Measurements from ENCODE around the gene SMIM24. TPM values are rescaled to one million over a fixed set of nuclear protein-coding genes. Genes with fewer than 3 reads are reported as not detected.
"Not testable (repeated sequence)": the region's sequence is repeated elsewhere in the genome, so short reads cannot be mapped to it uniquely, and the experiment has no call there.

SMIM24 gene
- total RNA-seq, 1 experiment from 2014 or later, result 0.36 TPM

DNA sequence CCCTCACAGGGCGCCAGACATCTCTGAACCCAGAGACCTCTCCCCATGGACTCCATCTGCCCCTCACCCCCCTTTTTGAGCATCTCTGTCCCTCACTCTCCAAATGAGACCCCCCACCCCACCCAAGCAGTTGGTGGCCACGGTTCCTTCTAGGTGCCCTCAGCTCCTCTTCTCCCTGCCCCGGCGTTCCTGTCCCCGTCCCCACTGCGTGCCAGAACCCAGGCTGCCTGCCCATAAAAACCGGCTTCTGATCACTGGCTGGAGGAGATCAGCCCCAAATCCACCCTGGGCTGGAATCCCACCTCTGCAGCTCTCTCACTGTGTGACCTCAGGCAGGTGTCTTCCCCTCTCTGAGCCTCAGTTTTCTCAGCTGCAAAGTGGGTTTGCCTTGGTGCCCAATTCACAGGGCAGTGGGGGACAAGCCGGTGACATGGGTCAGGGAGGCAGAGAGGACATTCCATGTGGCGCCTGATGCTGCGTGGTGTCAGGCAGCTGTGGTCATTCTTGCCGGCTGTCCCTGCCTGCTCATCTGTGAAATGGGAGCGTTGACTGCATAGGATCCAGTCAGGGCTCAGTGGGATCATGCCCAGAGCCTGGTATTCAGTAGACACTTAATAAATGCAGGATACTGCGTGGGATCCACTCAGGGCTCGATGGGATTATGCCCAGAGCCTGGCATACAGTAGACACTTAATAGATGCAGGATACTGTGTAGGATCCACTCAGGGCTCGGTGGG, 25.5 kb downstream of the SMIM24 start:
- H3K27me3 ChIP-seq (ENCODE audit: low read length), result no peaks in the 10 kb centered on the region
- no peaks in the 10 kb centered on the region for H3F3A ChIP-seq (ENCODE audit: low read length, unreplicated experiment)
- H3K36me3 ChIP-seq (ENCODE audit: low read depth, low read length), result peaks cover 5% of the 10 kb centered on the region; the same call in 1 of the 2 replicates
- H2AFZ ChIP-seq (ENCODE audit: low read length), result no peak overlapping the region
- peaks cover 9% of the 10 kb centered on the region for H3K4me1 ChIP-seq (ENCODE audit: insufficient read depth, low read length)
- H3K9ac ChIP-seq (ENCODE audit: low read length), result no peak overlapping the region
- TF ChIP-seq, protein P1, sequence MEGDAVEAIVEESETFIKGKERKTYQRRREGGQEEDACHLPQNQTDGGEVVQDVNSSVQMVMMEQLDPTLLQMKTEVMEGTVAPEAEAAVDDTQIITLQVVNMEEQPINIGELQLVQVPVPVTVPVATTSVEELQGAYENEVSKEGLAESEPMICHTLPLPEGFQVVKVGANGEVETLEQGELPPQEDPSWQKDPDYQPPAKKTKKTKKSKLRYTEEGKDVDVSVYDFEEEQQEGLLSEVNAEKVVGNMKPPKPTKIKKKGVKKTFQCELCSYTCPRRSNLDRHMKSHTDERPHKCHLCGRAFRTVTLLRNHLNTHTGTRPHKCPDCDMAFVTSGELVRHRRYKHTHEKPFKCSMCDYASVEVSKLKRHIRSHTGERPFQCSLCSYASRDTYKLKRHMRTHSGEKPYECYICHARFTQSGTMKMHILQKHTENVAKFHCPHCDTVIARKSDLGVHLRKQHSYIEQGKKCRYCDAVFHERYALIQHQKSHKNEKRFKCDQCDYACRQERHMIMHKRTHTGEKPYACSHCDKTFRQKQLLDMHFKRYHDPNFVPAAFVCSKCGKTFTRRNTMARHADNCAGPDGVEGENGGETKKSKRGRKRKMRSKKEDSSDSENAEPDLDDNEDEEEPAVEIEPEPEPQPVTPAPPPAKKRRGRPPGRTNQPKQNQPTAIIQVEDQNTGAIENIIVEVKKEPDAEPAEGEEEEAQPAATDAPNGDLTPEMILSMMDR (conservative IDR thresholded peaks at IDR 0.05; ENCODE audit: low read depth, low read length), result no peak
- no peak for TF ChIP-seq EZH2phosphoT487 (IDR thresholded peaks at IDR 0.05; ENCODE audit: borderline replicate concordance, low read length)
- no peak for TF ChIP-seq EZH2 (IDR thresholded peaks at IDR 0.05; ENCODE audit: low read length, unreplicated experiment)
- no peaks in the 10 kb centered on the region for H3K79me2 ChIP-seq (ENCODE audit: low read length)
- no TSS peak for BruUV-seq (replicated peaks)
- ChIA-PET POLR2A (ENCODE audit: unreplicated experiment) (no interaction called here), CTCF (no interaction called here)
- ATAC-seq, result no peak
- intact Hi-C loops (cut with micrococcal nuclease), result no loop called here
- no peak overlapping the region for H3K4me2 ChIP-seq (ENCODE audit: low read length)
- no peak for DNase-seq
- H4K20me1 ChIP-seq (ENCODE audit: low read length), result no peaks in the 10 kb centered on the region
- H3K27ac ChIP-seq (ENCODE audit: low read length), result no peak overlapping the region
- H3K9me2 ChIP-seq (replicated peaks; ENCODE audit: low read length), result no peaks in the 10 kb centered on the region
- H3K4me3 ChIP-seq (ENCODE audit: low read length), result no peak overlapping the region
- no peaks in the 10 kb centered on the region for H3K9me3 ChIP-seq (ENCODE audit: low read length)

DNA sequence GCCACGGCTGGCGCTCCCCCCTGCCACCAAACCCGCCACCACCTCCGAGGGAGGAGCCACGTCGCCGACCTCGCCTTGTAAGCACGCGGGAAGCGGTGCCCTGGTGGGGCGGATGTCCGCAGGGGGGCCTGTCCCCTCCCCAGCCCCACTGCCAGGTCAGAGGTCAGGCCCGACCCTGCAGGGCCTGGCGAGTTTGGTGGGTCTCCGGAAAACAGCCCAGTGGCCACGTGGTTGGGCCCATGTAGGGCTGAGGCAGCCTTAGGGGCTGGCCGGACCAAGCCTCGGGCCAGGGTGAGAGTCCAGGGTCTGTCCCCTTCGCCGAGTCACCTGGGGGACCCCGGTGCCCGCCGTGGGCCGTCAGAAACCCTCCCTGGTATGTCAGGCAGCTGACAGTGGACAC, 26.5 kb downstream of the SMIM24 start:
- peaks cover 9% of the 10 kb centered on the region for H3K4me1 ChIP-seq (ENCODE audit: insufficient read depth, low read length)
- H3K9me3 ChIP-seq (ENCODE audit: low read length), result no peaks in the 10 kb centered on the region
- H2AFZ ChIP-seq (ENCODE audit: low read length), result no peak overlapping the region
- no peak overlapping the region for H3K9ac ChIP-seq (ENCODE audit: low read length)
- ChIA-PET POLR2A (ENCODE audit: unreplicated experiment) (no interaction called here), CTCF (no interaction called here)
- DNase-seq, result no peak
- intact Hi-C loops (cut with micrococcal nuclease), result no loop called here
- no peak overlapping the region for H3K4me3 ChIP-seq (ENCODE audit: low read length)
- no peaks in the 10 kb centered on the region for H3K27me3 ChIP-seq (ENCODE audit: low read length)
- no peak for TF ChIP-seq EZH2phosphoT487 (IDR thresholded peaks at IDR 0.05; ENCODE audit: borderline replicate concordance, low read length)
- no peak for TF ChIP-seq EZH2 (IDR thresholded peaks at IDR 0.05; ENCODE audit: low read length, unreplicated experiment)
- TF ChIP-seq, protein P1 (conservative IDR thresholded peaks at IDR 0.05; ENCODE audit: low read depth, low read length), result no peak
- H3K9me2 ChIP-seq (replicated peaks; ENCODE audit: low read length), result no peaks in the 10 kb centered on the region
- BruUV-seq (replicated peaks), result no TSS peak
- no peak overlapping the region for H3K4me2 ChIP-seq (ENCODE audit: low read length)
- H4K20me1 ChIP-seq (ENCODE audit: low read length), result no peaks in the 10 kb centered on the region
- no peaks in the 10 kb centered on the region for H3F3A ChIP-seq (ENCODE audit: low read length, unreplicated experiment)
- H3K36me3 ChIP-seq (ENCODE audit: low read depth, low read length), result peaks cover 5% of the 10 kb centered on the region; the same call in 1 of the 2 replicates
- no peak overlapping the region for H3K27ac ChIP-seq (ENCODE audit: low read length)
- ATAC-seq, result no peak
- no peaks in the 10 kb centered on the region for H3K79me2 ChIP-seq (ENCODE audit: low read length)

DNA sequence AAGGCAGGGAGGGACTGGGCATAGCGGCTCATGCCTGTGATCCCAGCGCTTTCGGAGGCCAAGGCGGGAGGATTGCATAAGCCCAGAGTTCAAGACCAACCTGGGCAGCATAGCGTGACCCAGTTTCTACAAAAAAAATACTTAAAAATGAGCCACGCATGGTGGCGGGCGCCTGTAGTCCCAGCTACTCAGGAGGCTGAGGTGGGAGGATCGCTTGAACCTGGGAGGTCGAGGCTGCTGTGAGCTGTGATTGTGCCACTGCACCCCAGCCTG, 27.4 kb downstream of the SMIM24 start:
- H3K4me2 ChIP-seq (ENCODE audit: low read length); H3K4me1 ChIP-seq (ENCODE audit: insufficient read depth, low read length); H3K9me3 ChIP-seq (ENCODE audit: low read length); H3K9ac ChIP-seq (ENCODE audit: low read length); intact Hi-C loops (cut with micrococcal nuclease); H3K9me2 ChIP-seq (replicated peaks; ENCODE audit: low read length); CTCF ChIA-PET; H3F3A ChIP-seq (ENCODE audit: low read length, unreplicated experiment); H3K79me2 ChIP-seq (ENCODE audit: low read length); DNase-seq; H3K27ac ChIP-seq (ENCODE audit: low read length); H4K20me1 ChIP-seq (ENCODE audit: low read length); H2AFZ ChIP-seq (ENCODE audit: low read length); ATAC-seq; H3K4me3 ChIP-seq (ENCODE audit: low read length); BruUV-seq (replicated peaks); H3K27me3 ChIP-seq (ENCODE audit: low read length); H3K36me3 ChIP-seq (ENCODE audit: low read depth, low read length); POLR2A ChIA-PET (ENCODE audit: unreplicated experiment): not testable (repeated sequence)

All from PC-3 (cell line).